ENCODE data around the gene TRIM68. TPM values are rescaled to one million over a fixed set of nuclear protein-coding genes. Genes with fewer than 3 reads are reported as not detected.

TRIM68 gene
- total RNA-seq, 1 donor from 2014 or later: 13.8 TPM

GRCh38 chr11:4643682-4644081 is 35.7 kb upstream of the TRIM68 start, which contains the start of gene OR51E1:
OR51E1 (plus strand) TSS chr11:4643982; CDS start chr11:4652527, 8,545 bp downstream.
- no peak for TF ChIP-seq CTCF (IDR thresholded peaks at IDR 0.05)
- Histone ChIP-seq H3K4me1 (no peaks in the 10 kb centered on the region), H3K4me3 (no peak within 1 kb of the TSS), H3K36me3 (no peaks in the 10 kb centered on the region), H3K27ac (no peak within 1 kb of the TSS), H3K27me3 (ENCODE audit: low read depth) (no peaks in the 10 kb centered on the region), H3K9me3 (no peaks in the 10 kb centered on the region)
- no peak for DNase-seq
- no peak for ATAC-seq
- intact Hi-C loops (cut with DNase I): no loop called here

DNA sequence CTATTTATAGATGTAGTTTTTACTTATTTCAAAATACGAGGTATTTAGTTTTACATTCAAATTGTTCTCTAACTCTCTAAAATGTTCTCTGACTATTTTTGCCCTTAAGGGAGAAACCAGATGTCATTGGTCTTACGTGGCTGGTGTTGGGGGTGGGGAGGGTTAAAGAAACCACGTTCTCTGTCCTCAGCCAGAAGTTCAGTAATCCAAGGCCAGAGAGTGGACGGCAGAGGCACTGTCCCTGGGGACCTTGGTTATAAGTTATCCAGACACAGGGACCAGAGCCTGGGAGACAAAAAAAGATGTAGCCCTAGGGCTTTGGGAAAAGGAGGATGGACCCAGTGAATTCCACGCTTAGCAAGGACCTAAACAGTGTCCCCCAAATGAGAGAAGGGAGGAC is 35.0 kb upstream of the TRIM68 start:
- DNase-seq (no peak), ATAC-seq (no peak)
- no peaks in the 10 kb centered on the region for H3K9me3 ChIP-seq
- intact Hi-C loops (cut with DNase I): no loop called here
- H3K4me1 ChIP-seq: no peaks in the 10 kb centered on the region
- TF ChIP-seq CTCF (IDR thresholded peaks at IDR 0.05): no peak
- H3K4me3 ChIP-seq: no peak overlapping the region
- no peaks in the 10 kb centered on the region for H3K27me3 ChIP-seq (ENCODE audit: low read depth)
- no peaks in the 10 kb centered on the region for H3K36me3 ChIP-seq
- no peak overlapping the region for H3K27ac ChIP-seq

DNA sequence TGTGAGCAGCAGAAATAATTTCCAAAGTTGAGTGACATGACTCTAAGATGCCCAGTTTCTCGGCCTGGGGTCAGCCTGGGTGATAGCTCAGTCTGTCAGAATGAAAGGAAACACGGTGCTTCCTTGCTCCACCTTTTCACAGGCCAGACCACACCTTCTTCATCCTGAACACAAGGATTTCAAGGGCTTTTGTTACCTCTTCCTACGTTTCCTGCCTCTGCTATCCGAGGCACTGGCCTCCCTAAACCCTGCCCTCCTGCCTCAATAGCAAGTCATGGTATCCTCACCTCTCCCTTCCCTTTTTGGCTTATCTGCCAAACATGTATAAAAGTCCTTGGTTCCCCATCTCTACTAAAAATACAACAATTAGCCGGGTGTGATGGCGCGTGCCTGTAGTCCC is 34.0 kb upstream of the TRIM68 start:
- no peak for ATAC-seq
- TF ChIP-seq CTCF (IDR thresholded peaks at IDR 0.05): no peak
- intact Hi-C loops (cut with DNase I): no loop called here
- H3K4me1 ChIP-seq: peaks cover 2% of the 10 kb centered on the region
- no peaks in the 10 kb centered on the region for H3K9me3 ChIP-seq
- H3K27ac ChIP-seq: no peak overlapping the region
- DNase-seq: no peak
- H3K27me3 ChIP-seq (ENCODE audit: low read depth): peaks cover 5% of the 10 kb centered on the region
- no peaks in the 10 kb centered on the region for H3K36me3 ChIP-seq
- no peak overlapping the region for H3K4me3 ChIP-seq

GRCh38 chr11:4641501-4641900 is 33.5 kb upstream of the TRIM68 start:
- Histone ChIP-seq H3K36me3 (no peaks in the 10 kb centered on the region), H3K27ac (no peak overlapping the region), H3K4me1 (peaks cover 5% of the 10 kb centered on the region), H3K4me3 (no peak overlapping the region), H3K9me3 (no peaks in the 10 kb centered on the region), H3K27me3 (ENCODE audit: low read depth) (peaks cover 5% of the 10 kb centered on the region)
- no peak for DNase-seq
- intact Hi-C loops (cut with DNase I): no loop called here
- ATAC-seq: no peak
- no peak for TF ChIP-seq CTCF (IDR thresholded peaks at IDR 0.05)

DNA sequence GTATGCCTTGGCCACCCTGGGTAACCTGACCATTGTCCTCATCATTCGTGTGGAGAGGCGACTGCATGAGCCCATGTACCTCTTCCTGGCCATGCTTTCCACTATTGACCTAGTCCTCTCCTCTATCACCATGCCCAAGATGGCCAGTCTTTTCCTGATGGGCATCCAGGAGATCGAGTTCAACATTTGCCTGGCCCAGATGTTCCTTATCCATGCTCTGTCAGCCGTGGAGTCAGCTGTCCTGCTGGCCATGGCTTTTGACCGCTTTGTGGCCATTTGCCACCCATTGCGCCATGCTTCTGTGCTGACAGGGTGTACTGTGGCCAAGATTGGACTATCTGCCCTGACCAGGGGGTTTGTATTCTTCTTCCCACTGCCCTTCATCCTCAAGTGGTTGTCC is 31.9 kb upstream of the TRIM68 start:
- Histone ChIP-seq H3K9me3 (no peaks in the 10 kb centered on the region), H3K36me3 (no peaks in the 10 kb centered on the region), H3K27ac (no peak overlapping the region), H3K4me1 (peaks cover 5% of the 10 kb centered on the region), H3K27me3 (ENCODE audit: low read depth) (peaks cover 5% of the 10 kb centered on the region), H3K4me3 (no peak overlapping the region)
- intact Hi-C loops (cut with DNase I): no loop called here
- no peak for ATAC-seq
- TF ChIP-seq CTCF (IDR thresholded peaks at IDR 0.05): no peak
- no peak for DNase-seq

- TF ChIP-seq CTCF (IDR thresholded peaks at IDR 0.05): no peak
- Histone ChIP-seq H3K27me3 (ENCODE audit: low read depth) (peaks cover 5% of the 10 kb centered on the region), H3K27ac (no peak overlapping the region), H3K4me1 (peaks cover 5% of the 10 kb centered on the region), H3K9me3 (no peaks in the 10 kb centered on the region), H3K4me3 (no peak overlapping the region), H3K36me3 (no peaks in the 10 kb centered on the region)
- DNase-seq (no peak), ATAC-seq (no peak)
- intact Hi-C loops (cut with DNase I): no loop called here
Measured at GRCh38 chr11:4637662-4638047, 29.6 kb upstream of the TRIM68 start.

Measured in lower lobe of right lung (tissue), 2 donors.